Activated naive CD8-positive, alpha-beta T cell treated with anti-CD3 and anti-CD28 coated beads, Interleukin-2, amount 50 U/mL, for 16 hours (primary cell): ENCODE data around the gene RNF213.
"Not testable (repeated sequence)": the region's sequence is repeated elsewhere in the genome, so short reads cannot be mapped to it uniquely, and the experiment has no call there.

Experiments
- DNase-seq: peaks from one replicate; pipeline ENCODE4 v3.0.0-alpha.2; 2020; ENCODE audit warnings: low read depth, low spot score

Gene RNF213

DNA sequence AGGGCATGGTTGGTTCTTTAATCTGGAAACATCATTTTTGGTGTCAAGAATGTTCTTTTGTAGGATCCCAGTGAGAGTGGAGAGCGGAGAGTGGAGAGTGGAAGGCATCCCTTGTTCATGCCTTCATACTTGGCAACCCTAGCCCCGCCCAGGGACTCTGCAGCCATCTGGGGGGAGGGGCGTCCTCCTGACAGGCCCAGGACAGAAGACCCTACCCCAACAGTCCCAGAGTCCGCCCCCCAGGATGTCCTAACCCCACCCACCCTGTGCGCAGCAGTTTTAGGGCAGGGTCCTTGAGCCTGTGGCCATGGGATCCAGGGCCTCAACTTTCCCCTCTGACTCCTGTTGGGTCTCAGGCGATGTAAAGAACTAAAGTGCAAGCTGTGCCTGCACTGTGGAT is 36.0 kb upstream of the RNF213 start:
- no peak for DNase-seq

DNA sequence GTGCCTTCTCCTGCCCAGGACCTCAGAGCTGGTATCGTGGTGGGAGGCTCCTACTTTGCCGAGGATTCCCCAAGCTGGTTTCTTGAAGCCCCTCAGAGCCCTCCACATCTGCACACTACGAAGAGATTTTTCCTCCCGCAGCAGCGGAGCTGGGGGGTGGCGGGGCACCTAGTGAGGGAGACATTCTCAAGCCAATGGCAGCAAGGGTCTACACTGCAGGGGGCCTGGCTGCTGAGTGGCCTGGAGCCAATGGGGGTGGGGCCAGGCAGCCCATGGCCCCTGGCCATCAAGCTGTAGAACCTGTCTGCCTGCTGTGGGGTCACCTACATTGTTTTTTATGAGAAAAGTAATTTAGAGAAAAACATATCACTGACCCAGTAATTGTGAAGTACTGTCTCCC is 35.4 kb upstream of the RNF213 start:
- DNase-seq, result no peak

DNA sequence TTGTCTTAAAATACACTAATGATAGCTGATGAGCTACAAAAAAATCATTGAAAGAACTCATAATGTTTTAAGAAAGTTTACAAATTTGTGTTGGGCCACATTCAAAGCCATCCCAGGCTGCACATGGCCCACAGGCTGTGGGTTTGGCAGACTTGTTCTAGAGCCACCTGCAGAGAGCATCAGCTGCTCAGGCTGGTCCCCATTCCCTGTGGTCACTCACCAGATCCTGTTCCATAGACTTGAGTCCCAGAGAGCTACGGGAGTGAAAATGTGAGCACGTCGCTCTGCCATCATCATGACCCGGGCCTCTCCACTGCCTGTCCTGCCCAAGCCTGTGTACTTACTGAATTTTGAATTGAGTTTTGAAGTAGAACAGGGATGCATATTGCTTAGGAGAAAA is 33.5 kb upstream of the RNF213 start:
- DNase-seq, result no peak

DNA sequence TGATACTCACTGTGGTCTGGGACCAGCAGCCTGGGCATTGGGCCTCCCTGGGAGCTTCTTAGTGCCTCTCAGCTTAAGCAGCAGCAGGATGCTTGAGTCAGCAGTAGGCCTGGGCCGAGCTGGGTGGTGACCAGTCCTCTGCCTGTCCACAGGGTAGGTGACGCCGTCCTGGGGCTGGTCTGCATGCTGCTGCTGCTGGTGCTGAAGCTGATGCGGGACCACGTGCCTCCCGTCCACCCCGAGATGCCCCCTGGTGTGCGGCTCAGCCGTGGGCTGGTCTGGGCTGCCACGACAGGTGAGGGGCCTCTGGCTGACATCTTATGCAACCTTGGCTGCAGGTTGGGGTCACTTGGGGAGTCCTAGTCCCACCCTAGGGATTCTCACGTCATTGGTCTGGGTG is 33.0 kb upstream of the RNF213 start:
- DNase-seq, result no peak

DNA sequence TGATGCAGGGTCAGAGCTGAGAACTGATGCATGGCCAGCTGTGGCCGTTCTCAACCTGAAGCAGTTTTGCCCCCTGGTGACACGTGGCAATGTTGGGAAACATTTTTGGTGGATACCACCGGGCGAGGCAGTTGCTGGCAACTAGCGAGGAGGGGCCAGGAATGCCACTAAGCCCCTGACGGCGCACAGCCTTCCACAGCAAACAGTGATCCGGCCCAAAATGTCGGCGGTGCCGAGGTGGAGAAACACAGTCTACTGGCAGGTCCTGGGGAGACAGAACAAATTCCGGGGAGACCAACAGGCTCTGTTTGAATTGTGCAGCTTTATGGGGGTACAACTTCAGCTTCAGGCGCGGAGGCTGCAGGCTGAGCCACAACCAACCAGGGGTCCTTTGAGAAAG is 32.2 kb upstream of the RNF213 start:
- DNase-seq, result no peak

DNA sequence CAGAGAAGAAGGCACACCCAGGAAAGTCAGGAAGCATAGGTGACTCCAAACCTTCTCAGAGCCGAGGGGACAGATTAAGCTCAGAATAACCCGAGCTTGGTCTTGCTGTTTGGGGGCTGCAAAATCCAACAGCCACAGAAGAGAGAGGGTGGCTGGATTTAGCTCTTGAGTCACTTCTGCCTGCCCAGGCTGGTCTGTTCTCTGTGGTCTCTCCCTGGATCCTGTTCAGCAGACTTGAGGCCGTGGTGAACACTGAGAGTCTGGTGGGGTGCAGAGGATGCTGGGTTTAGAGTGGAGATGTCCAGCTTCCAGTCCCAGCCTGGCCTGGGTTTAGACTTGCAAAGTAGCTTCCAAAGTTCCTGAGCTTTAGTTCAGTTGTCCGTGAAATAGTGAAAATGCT is 31.6 kb upstream of the RNF213 start:
- DNase-seq, result no peak

DNA sequence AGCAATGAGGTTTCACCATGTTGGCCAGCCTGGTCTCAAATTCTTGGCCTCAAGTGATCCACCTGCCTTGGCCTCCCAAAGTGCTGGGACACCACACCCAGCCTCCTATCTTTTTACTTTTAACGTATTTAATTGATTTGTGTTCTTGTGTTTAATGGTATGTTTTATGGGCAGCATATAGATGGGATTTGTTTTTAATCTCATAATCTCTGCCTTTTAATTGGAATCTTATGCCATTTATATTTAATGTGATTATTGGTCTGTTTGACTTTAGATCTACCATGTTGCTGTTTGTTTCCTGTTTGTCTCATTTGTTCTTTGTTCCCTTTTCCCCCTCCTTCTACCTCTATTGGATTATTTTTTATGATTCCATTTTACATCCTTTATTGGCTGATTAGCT is 28.2 kb upstream of the RNF213 start:
- DNase-seq, result no peak

DNA sequence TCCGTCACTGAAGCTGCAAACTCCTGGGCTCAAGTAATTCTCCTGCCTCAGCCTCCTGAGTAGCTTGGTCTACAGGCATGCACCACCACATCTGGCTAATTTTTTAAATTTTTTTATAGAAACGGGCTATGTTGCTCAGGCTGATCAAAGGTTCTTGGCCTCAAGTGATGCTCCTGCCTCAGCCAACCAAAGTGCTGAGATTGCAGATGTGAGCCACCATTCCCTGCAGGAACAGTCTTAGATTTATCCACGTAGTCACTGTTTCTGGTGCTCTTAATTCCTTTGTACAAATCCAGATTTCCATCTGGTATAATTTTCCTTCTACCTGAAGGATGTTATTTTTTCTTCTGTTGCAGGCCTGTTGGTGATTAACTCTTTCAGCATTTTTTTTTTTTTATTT is 27.4 kb upstream of the RNF213 start:
- DNase-seq, result no peak

DNA sequence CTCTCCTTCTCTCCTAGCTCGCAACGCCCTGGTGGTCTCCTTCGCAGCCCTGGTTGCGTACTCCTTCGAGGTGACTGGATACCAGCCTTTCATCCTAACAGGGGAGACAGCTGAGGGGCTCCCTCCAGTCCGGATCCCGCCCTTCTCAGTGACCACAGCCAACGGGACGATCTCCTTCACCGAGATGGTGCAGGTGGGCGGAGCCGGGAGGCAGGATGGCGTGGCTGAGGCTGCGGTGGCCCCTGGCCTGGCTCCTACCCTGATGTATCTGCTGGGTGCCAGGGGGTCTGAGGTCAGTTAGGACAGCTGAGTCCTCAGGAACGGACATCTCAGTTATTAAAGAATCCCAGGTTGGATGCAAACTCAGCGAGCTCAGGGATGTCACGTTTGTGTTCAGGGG is 23.7 kb upstream of the RNF213 start:
- no peak for DNase-seq

DNA sequence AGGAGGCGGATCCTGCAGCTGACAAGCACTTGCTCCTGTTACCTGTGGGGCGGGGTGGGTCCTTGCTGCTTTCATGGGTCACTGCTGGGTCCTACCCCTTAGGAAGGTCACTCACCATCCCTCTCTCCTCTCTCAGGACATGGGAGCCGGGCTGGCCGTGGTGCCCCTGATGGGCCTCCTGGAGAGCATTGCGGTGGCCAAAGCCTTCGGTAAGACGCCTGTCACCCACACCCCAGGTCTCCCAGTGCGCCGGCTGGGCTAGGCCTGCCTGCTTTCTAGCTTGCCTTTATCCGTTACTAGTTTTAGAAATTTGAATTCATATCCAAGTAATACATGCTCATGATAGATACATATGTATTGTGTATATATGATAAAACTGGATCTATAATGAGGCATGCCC is 23.3 kb upstream of the RNF213 start:
- DNase-seq, result no peak

DNA sequence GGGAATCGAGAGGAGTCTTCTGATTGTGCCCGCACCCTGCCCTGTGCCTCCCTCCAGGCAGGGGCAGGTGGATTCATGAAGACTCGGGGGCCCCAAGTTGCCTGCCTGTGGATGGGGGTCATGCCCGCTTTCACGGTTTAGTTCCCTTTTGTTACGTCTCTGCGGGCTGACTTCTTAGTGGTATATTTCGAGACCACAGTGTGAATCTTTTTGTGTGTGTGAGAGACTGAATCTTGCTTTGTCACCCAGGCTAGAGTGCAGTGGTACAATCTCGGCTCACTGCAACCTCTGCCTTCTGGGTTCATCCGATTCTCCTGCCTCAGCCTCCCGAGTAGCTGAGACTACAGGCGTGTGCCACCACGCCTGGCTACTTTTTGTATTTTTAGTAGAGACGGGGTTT is 18.1 kb upstream of the RNF213 start:
- DNase-seq, result no peak

DNA sequence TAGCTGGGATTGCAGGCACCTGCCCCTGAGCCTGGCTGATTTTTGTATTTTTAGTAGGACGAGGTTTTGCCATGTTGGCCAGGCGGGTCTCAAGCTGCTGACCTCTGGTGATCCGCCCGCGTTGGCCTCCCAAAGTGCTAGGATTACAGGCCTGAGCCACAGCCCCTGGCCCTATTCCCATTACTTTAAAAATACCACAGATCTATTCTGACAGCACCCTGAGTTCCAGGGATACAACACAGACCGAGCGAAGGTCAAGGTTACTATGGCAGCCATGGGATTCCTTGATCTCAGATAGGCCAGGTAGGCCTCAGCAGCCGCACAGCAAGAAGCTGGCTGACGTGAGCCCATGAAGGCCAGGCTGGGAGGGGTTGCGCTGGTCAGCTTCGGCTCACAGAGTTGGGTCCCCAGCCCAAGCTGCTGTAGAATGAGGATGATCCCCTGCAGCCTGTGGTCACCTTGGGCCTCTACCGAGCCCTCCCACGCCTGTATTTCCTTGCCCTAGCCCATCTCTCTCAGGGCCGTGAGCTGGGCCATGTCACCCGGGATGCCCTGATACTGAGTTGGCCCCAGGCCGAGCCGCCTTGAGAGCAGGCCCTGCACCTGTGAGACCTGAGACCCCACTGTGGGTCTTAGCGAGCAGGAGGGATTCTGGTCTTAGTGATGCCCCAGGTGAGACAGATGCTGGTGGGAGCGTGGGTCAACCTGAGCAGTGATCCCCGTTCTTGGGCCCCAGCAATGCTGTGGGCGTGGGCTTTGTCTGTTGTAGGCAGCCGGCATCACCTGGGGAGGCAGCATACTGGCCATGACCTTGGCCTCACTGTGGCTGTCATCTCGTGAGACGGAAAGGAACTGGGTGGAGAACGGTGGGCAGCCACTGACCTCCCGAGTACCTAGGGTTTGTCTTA is 16.9 kb upstream of the RNF213 start:
- DNase-seq, result no peak

DNA sequence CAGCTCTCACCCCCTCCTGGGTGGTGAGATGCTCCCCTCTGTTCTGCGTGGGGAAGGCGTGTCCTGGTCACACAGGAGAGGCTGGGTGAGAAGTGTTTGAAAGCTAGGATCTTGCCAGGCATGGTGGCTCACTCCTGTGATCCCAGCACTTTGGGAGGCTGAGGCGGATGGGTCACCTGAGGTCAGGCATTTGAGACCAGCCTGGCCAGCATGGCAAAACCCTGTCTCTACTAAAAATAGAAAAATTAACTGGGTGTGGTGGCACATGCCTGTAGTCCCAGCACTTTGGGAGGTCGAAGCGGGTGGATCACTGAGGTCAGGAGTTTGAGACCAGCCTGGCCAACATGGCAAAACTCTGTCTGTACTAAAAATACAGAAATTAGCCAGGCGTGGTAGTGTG is 16.2 kb upstream of the RNF213 start:
- DNase-seq, result not testable (repeated sequence)

DNA sequence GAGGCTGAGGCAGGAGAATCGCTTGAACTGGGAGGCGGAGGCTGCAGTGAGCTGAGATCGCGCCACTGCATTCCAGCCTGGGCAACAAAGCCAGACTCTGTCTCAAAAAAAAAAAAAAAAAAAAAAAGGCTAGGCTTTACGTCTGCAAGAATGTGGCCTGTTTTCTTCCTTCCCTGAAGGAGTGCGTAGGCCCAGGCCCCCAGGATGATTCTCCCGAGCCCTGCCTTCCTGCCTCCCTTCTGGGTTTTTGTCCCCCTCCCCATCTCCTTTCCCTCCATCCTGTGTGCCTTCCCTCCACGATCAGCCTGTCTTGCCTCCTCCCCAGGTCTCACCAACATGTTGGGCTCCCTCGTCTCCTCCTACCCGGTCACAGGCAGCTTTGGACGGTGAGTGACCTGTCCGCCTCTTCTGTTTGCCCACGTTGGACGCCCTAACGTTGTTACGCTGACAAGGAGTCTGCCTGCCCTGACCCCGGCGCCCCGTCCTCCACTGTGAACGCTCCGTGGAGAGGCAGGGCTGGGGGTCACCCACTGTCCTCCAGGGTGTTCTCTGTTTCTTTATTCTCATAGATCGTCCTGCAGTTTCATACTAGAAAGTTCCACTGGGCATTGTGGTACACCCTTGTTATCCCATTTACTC is 15.7 kb upstream of the RNF213 start:
- no peak for DNase-seq

DNA sequence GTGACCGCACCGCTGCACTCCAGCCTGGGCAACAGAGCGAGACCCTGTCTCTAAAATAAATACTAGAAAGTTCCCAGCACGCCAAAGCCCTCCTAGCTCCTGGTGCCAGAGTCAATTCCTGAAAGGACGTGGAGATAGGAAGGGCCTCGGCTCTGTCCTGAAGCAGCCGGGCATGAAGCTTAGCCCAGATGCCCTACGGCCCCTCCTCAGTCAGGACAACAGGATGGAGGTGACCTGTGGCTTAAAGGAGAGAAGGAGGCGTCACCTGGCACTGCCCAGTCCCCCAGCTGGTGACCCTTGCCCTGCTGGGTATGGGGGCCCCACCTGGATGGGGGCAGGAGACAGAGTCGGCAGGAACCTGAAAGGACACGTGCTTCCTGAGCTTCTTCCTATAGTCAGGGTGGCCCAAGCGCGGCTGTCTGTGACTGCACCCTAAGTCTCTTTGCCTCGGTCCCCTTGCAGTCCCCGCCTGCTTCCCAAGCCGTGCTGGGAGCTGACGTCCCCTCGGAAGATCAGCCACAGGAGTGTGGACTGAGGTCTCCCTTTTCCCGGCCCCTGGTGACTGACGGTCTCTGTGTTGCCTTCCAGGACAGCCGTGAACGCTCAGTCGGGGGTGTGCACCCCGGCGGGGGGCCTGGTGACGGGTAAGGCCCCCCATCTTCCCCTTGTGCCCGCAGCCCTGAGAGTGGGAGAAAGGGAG is 14.9 kb upstream of the RNF213 start:
- DNase-seq, result no peak

DNA sequence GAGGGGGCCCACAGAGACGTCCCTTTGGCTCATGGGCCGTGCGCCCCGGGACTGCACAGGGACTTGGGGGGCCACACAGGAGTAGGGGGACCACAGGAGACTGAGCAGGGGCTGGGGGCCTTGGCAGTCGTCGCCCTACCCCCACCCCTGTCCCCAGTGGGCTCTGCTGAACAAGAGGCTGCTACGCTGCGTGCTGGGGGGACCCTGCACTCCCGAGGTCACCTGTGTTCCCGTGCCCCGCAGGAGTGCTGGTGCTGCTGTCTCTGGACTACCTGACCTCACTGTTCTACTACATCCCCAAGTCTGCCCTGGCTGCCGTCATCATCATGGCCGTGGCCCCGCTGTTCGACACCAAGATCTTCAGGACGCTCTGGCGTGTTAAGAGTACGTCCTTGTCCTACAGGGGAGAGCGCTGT is 14.4 kb upstream of the RNF213 start:
- no peak for DNase-seq

DNA sequence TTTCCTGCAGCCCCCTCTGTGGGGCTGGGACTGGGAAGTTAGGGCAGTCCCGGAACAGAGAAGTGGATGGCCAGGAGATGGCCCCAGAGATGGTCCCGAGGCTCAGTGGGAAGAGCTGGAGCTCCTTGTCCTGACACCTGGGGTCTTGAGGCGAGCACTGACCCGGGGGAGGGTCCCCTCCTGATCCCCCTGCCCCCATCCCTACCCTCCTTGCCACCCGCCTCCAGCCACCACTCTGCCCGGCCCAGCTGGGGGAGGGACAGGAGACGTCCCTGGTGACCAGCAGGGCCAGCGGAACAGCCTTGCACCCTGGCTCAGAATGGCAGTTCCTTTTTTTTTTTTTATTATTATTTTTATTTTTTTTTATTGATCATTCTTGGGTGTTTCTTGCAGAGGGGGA is 13.9 kb upstream of the RNF213 start:
- DNase-seq, result no peak

DNA sequence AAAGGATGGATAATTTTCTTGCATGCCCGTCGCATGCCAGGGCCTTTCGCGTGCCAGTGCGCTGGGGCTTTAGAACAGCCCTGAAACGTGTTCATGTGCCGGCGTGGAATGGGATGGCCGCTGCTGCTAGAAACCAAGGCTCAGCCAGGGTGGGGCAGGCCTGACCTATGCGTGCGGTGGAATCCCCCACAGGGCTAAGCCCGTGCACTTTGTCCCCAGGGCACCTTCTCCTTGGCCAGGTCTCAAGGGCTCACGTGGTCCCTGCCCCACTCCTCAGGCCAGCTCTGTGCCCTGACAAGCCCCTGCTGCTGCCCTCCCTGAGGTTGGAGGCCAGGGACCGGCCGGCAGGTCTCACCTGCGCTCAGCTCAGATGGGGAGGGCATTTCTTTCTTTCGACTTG is 13.1 kb upstream of the RNF213 start:
- no peak for DNase-seq

DNA sequence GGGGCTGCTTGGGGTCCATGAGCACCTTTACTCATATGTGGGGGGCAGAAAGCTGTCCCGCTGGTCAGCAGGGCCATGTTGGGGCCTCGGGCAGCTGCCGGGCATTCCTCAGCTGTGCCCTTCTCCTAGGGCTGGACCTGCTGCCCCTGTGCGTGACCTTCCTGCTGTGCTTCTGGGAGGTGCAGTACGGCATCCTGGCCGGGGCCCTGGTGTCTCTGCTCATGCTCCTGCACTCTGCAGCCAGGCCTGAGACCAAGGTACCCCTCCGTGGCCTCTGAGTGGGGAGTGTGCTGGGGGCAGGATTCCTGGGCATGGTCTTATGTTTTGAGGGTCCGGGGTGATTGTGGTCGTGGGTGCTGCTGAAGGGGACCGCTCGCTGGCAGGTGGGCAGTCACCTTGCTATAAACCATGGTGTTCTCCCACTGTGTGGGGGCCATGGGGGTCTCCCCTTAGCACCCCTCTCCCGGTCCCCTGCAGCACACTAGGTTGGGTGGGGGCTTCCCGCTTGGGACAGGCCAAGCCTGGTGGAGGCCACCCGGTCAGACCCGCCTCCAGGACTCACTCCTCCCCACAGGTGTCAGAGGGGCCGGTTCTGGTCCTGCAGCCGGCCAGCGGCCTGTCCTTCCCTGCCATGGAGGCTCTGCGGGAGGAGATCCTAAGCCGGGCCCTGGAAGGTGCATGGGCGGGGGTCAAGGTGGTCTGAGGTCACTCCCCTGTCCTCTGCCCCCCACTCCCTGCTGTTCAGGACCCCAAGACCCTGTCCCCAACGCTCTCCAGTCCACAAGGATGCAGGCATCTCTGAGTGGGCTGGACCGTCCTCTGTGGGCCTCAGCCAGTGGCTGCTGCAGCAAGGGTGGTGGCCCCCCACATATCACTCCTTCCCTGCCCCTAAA is 12.4 kb upstream of the RNF213 start:
- DNase-seq, result no peak

DNA sequence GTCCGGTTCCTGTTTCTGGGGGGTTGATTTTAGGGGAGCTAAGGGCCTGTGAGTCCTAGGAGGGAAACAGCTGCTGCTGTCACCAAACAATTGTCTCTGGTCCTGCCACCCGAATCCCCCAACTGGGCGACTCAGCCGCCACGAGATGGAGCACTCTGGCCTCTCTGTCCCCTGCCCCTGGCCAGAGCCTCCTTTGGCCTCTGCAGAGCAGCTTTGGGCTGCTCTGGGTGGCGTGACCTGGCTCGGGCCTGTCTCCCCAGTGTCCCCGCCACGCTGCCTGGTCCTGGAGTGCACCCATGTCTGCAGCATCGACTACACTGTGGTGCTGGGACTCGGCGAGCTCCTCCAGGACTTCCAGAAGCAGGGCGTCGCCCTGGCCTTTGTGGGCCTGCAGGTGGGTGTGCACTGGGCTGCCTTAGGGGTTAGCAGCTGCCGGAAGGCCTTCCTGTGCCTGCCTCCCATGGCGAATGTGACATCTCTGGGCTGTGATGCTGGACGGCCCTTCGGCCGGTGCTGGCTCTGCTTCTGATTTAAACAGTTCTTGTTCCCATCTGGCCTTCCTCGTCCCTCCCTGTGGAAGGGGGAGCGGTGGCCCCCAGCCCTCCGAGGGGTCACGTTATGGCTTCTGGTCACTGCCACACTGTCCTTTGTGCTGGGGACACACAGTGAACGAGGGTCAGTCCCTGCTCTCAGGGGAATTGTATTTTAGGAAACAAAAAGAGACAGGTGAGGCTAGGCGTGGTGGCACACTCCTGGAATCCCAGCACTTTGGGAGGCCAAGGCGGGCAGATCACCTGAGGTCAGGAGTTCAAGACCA is 11.6 kb upstream of the RNF213 start:
- no peak for DNase-seq

DNA sequence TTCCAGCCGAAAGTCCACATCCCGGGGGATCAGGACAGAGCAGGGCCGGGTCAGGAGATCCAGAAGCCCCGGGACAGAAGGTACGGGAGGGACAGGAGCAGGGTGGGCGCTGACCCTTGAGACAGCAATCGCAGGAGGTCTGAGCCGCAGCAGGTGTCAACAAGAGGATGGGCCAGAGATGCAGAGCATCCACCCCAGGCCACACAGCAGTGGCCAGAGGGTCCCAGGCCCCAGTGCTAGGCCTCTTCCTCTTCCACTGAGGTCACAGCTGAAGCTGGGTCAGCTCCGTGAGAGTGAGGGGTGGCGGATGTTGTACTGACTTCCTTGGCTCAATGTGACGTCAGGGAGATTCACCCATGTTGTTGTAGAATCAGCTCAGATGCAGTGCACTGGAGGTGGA is 8.7 kb upstream of the RNF213 start:
- DNase-seq, result no peak
